Natural killer cell (primary cell): Measurements from ENCODE around the gene TIGD3. TPM values are rescaled to one million over a fixed set of nuclear protein-coding genes. Genes with fewer than 3 reads are reported as not detected.

Experiments used
- ATAC-seq, 3 donors: fragments of 150-1000 bp in 2 of 3; fragments of 200-7000 bp in 1 of 3; cut with Tn5 transposase; 1 replicate in 1 of 3; 2 replicates in 2 of 3; pipeline ENCODE4 v1.10.0; 2021; ENCODE audit warnings: mild to moderate bottlenecking in 2 of 3, moderate library complexity in 2 of 3
- DNase-seq, 2 donors: peaks; one replicate each; pipeline versions ENCODE4 v3.0.0 to v3.0.0-alpha.2; 2013 to 2021; ENCODE audit warnings: mixed read lengths in 1 of 2
- H3K27ac ChIP-seq: one replicate; pipeline ENCODE4 v1.5.1; 2013; ENCODE audit warnings: mild to moderate bottlenecking, low read length
- H3K27me3 ChIP-seq: one replicate; pipeline ENCODE4 v1.6.1; 2013; ENCODE audit warnings: low read length; ENCODE audit not compliant: control insufficient read depth, insufficient read depth
- H3K36me3 ChIP-seq: one replicate; pipeline ENCODE4 v1.6.1; 2013; ENCODE audit warnings: low read length; ENCODE audit not compliant: control insufficient read depth, insufficient read depth
- H3K4me1 ChIP-seq: one replicate; pipeline ENCODE4 v1.6.1; 2013; ENCODE audit warnings: low read length; ENCODE audit not compliant: control insufficient read depth, insufficient read depth
- H3K4me3 ChIP-seq: one replicate; pipeline ENCODE4 v1.5.1; 2013; ENCODE audit warnings: low read length
- H3K9me3 ChIP-seq: one replicate; pipeline ENCODE4 v1.6.1; 2013; ENCODE audit warnings: low read length; ENCODE audit not compliant: control insufficient read depth, insufficient read depth
- H3K27ac Mint-ChIP-seq, 2 donors: one replicate each; pipeline ENCODE4 v1.8.0; 2022; ENCODE audit warnings: mild to moderate bottlenecking in 2 of 2, mixed read lengths in 2 of 2, moderate library complexity in 1 of 2
- H3K27me3 Mint-ChIP-seq, 2 donors: one replicate each; pipeline ENCODE4 v1.8.0; 2022; ENCODE audit warnings: low read depth in 2 of 2, mixed read lengths in 2 of 2
- H3K36me3 Mint-ChIP-seq: one replicate; pipeline ENCODE4 v1.8.0; 2022; ENCODE audit warnings: mixed read lengths
- H3K4me1 Mint-ChIP-seq, 2 donors: one replicate each; pipeline ENCODE4 v1.8.0; 2022; ENCODE audit warnings: mixed read lengths in 2 of 2
- H3K4me3 Mint-ChIP-seq: one replicate; pipeline ENCODE4 v1.8.0; 2022; ENCODE audit warnings: mild to moderate bottlenecking, moderate library complexity, mixed read lengths
- H3K9me3 Mint-ChIP-seq, 2 donors: one replicate each; pipeline ENCODE4 v1.8.0; 2022; ENCODE audit warnings: mixed read lengths in 2 of 2
- WGBS: methylation state at CpG from one replicate; pipeline ENCODE4 v1.1.7; 2013; ENCODE audit warnings: missing lambda C conversion rate; ENCODE audit not compliant: insufficient coverage; 5-methylcytosine and 5-hydroxymethylcytosine counted together
- intact Hi-C: fragments of 100-400 bp; cut with micrococcal nuclease; formaldehyde crosslinking; loops from one replicate; pipeline ENCODE4 v1.14.2; 2022
- total RNA-seq, 4 donors: library from RNA; stranded (reverse); fragments of 120-200 nt in 1 of 4; gene quantifications; one replicate each; pipeline versions ENCODE4 v1.2.3 to v1.2.4, GENCODE V29; 2013 to 2022
- TF ChIP-seq, protein P1 (sequence below): fragments of 200-600 bp; IDR thresholded peaks from one replicate; pipeline ENCODE4 v1.8.0; 2022; ENCODE audit warnings: antibody characterized with exemption

The TIGD3 gene
- total RNA-seq, 3 donors from 2014 or later (not counting 1 experiment from before 2014, with no cell fraction given), result 0.70 to 2.2 (median 1.2) TPM

DNA sequence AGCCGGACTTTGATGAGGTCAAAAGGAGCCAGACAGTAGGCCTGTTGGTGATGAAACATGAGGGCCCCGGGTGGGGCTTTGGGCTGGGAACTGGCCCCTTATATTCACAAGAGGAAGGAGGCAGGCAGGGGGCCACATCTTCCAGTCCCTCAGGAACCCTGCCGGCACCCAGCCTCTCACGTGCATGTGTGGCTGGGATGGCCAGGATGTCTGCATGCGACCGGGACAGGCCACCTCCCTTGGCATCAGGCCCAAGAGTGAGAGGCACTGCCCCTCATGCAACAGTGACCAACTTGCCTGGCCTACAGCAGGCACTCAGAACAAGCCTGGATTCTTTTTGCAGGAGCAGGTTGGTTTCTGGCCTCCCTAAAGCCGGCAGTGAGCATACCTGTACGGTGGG lies 22.5 kb downstream of the TIGD3 start:
- no peaks in the 10 kb centered on the region for H3K9me3 Mint-ChIP-seq
- Histone ChIP-seq H3K27ac (no peak overlapping the region), H3K4me1 (peaks cover 32% of the 10 kb centered on the region), H3K4me3 (no peak overlapping the region), H3K27me3 (no peaks in the 10 kb centered on the region), H3K36me3 (peaks cover 2% of the 10 kb centered on the region), H3K9me3 (no peaks in the 10 kb centered on the region)
- no peak overlapping the region for H3K4me3 Mint-ChIP-seq
- TF ChIP-seq, protein P1, sequence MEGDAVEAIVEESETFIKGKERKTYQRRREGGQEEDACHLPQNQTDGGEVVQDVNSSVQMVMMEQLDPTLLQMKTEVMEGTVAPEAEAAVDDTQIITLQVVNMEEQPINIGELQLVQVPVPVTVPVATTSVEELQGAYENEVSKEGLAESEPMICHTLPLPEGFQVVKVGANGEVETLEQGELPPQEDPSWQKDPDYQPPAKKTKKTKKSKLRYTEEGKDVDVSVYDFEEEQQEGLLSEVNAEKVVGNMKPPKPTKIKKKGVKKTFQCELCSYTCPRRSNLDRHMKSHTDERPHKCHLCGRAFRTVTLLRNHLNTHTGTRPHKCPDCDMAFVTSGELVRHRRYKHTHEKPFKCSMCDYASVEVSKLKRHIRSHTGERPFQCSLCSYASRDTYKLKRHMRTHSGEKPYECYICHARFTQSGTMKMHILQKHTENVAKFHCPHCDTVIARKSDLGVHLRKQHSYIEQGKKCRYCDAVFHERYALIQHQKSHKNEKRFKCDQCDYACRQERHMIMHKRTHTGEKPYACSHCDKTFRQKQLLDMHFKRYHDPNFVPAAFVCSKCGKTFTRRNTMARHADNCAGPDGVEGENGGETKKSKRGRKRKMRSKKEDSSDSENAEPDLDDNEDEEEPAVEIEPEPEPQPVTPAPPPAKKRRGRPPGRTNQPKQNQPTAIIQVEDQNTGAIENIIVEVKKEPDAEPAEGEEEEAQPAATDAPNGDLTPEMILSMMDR, result no peak
- WGBS, result 93% methylated on average over 8 of the region's 8 CpGs
- H3K4me1 Mint-ChIP-seq, result peaks cover 2 to 9% of the 10 kb centered on the region in 2 donors
- no peak overlapping the region for H3K27ac Mint-ChIP-seq
- intact Hi-C loops, result no loop called here
- ATAC-seq (no peak), DNase-seq (no peak)
- no peaks in the 10 kb centered on the region for H3K36me3 Mint-ChIP-seq
- H3K27me3 Mint-ChIP-seq, result no peaks in the 10 kb centered on the region

DNA sequence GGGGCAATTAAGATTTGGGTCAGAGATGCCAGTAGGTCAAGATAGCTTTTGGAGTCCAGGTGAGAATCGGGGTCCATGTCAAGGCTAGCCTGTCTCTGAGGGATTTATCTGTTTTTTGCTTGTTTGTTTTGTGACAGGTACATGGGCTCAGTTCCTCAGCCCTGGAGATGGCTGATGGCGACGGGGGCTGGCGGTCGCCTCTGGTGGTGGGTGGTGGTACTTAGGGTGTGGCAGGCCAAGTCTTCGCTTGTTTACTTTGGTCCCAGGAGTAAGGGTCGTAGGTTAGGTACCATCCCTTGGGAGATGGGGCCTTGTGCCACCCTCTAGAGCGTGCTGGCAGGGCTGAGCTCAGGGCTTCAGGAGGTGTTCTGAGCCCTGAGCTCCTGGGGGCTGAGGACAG lies 23.2 kb downstream of the TIGD3 start:
- peaks cover 9 to 16% of the 10 kb centered on the region in 2 donors for H3K4me1 Mint-ChIP-seq

DNA sequence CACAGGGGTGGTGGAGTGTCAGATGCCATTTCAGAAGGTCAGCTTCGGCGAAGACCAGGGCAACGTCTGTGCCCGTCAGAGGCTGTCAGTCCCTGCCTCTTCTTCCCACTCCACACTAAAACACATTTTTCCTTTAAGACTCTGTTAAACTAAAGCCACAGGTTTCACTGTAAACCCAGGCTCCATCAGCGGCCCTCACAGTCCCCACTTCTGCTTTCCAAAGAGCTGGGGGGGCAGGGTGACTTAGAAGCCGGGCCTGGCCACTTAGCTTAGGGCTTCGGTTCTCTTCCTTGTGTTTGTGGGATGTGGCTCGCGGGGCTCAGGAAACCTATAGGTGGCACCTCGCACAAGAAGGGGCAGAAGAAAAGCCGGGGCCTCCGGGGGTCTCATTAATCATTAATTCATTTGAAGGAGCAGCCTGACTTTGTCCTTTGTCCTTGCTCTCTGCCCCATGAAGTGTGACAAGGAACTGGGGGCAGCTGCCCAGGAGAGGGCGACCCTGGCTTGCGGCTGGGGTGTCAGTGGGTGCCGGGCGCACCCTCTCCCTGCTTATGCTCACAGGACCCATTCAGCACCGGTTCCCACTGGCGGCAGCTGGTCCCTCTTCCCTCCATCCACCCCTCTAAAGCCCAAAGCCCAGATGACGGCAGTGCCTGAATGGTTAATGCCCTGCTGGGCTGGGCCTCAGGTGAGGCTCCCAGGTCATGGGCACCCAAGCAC lies 23.8 kb downstream of the TIGD3 start:
- DNase-seq (no peak), ATAC-seq (no peak)
- intact Hi-C loops, result no loop called here
- H3K36me3 Mint-ChIP-seq, result no peaks in the 10 kb centered on the region
- no peak overlapping the region for H3K4me3 ChIP-seq
- peak overlapping the region; percentile 21 for H3K27ac ChIP-seq
- no peaks in the 10 kb centered on the region for H3K27me3 ChIP-seq
- peaks cover 15 to 22% of the 10 kb centered on the region in 2 donors for H3K4me1 Mint-ChIP-seq
- H3K27me3 Mint-ChIP-seq, result no peaks in the 10 kb centered on the region
- peaks cover 2% of the 10 kb centered on the region for H3K36me3 ChIP-seq
- 57% methylated on average over 19 of the region's 19 CpGs for WGBS
- no peaks in the 10 kb centered on the region for H3K9me3 Mint-ChIP-seq
- H3K27ac Mint-ChIP-seq, result peak overlapping the region in 1 of 2 donors; percentile 52
- H3K4me3 Mint-ChIP-seq, result no peak overlapping the region
- TF ChIP-seq, protein P1, result no peak
- H3K4me1 ChIP-seq, result peaks cover 45% of the 10 kb centered on the region
- H3K9me3 ChIP-seq, result no peaks in the 10 kb centered on the region

More for the DNA sequence above, 23.2 kb downstream of the TIGD3 start:
- DNase-seq (no peak), ATAC-seq (no peak)
- no peaks in the 10 kb centered on the region for H3K9me3 ChIP-seq
- H3K36me3 ChIP-seq, result peaks cover 2% of the 10 kb centered on the region
- Mint-ChIP-seq H3K36me3 (no peaks in the 10 kb centered on the region), H3K4me3 (no peak overlapping the region), H3K9me3 (no peaks in the 10 kb centered on the region), H3K27me3 (no peaks in the 10 kb centered on the region), H3K27ac (peak overlapping the region in 1 of 2 donors; percentile 52)
- H3K4me3 ChIP-seq, result no peak overlapping the region
- H3K4me1 ChIP-seq, result peaks cover 39% of the 10 kb centered on the region
- 89% methylated on average over 8 of the region's 8 CpGs for WGBS
- TF ChIP-seq, protein P1, result no peak
- intact Hi-C loops, result no loop called here
- no peaks in the 10 kb centered on the region for H3K27me3 ChIP-seq
- H3K27ac ChIP-seq, result peak overlapping the region; percentile 21
